Neutrophil (primary cell): Measurements from ENCODE around the gene RASSF4.

Source experiments
- H3K27ac ChIP-seq: fragments of 200-600 bp; sonication (generic); 2 replicates; pipeline ENCODE4 v1.5.1; 2016; ENCODE audit warnings: mild to moderate bottlenecking, moderate library complexity
- H3K27me3 ChIP-seq: fragments of 200-600 bp; sonication (generic); 2 replicates; pipeline ENCODE4 v1.6.0; 2016; ENCODE audit warnings: mild to moderate bottlenecking
- H3K36me3 ChIP-seq: fragments of 200-600 bp; sonication (generic); 2 replicates; pipeline ENCODE4 v1.5.1; 2017
- H3K4me1 ChIP-seq, 2 experiments: fragments of 200-600 bp in 1 of 2; sonication (generic) in 1 of 2; 1 replicate in 1 of 2; 2 replicates in 1 of 2; pipeline versions ENCODE4 v1.5.1 to v1.6.1; 2013 to 2016; ENCODE audit warnings: low read depth in 1 of 2, low read length in 1 of 2, mild to moderate bottlenecking in 1 of 2, moderate library complexity in 1 of 2; ENCODE audit not compliant: control insufficient read depth in 1 of 2, insufficient read depth in 1 of 2
- H3K4me3 ChIP-seq, 2 experiments: fragments of 200-600 bp in 1 of 2; sonication (generic) in 1 of 2; 1 replicate in 1 of 2; 2 replicates in 1 of 2; pipeline ENCODE4 v1.5.1; 2013 to 2016; ENCODE audit warnings: low read depth in 1 of 2, low read length in 1 of 2, mild to moderate bottlenecking in 1 of 2, moderate library complexity in 1 of 2
- H3K9me3 ChIP-seq: fragments of 200-600 bp; sonication (generic); 2 replicates; pipeline ENCODE4 v1.5.1; 2016
- CTCF ChIP-seq: fragments of 200-600 bp; sonication (generic); IDR thresholded peaks from 2 replicates; pipeline ENCODE4 v1.5.1; 2016; ENCODE audit warnings: antibody characterized with exemption

The RASSF4 gene

GRCh38 chr10:44928462-44928861 lies 31.1 kb upstream of the RASSF4 start:
- H3K4me3 ChIP-seq = no peak overlapping the region
- no peaks in the 10 kb centered on the region for H3K9me3 ChIP-seq
- no peaks in the 10 kb centered on the region for H3K36me3 ChIP-seq
- no peaks in the 10 kb centered on the region for H3K27me3 ChIP-seq
- H3K27ac ChIP-seq = no peak overlapping the region
- peaks cover 6 to 16% of the 10 kb centered on the region in 2 experiments for H3K4me1 ChIP-seq
- TF ChIP-seq CTCF = no peak

- Histone ChIP-seq H3K27ac (no peak overlapping the region), H3K4me3 (no peak overlapping the region), H3K9me3 (no peaks in the 10 kb centered on the region), H3K27me3 (no peaks in the 10 kb centered on the region), H3K36me3 (no peaks in the 10 kb centered on the region), H3K4me1 (peaks cover 6 to 20% of the 10 kb centered on the region in 2 experiments)
- no peak for TF ChIP-seq CTCF
These were observed 30.0 kb upstream of the RASSF4 start for GRCh38 chr10:44929356-44930255.

GRCh38 chr10:44930904-44931620 lies 28.5 kb upstream of the RASSF4 start:
- Histone ChIP-seq H3K4me1 (peaks cover 21 to 32% of the 10 kb centered on the region in 2 experiments), H3K4me3 (no peak overlapping the region)
- TF ChIP-seq CTCF = no peak

GRCh38 chr10:44931621-44932516 lies 27.7 kb upstream of the RASSF4 start:
- Histone ChIP-seq H3K4me1 (peaks cover 26 to 40% of the 10 kb centered on the region in 2 experiments), H3K27me3 (no peaks in the 10 kb centered on the region), H3K9me3 (no peaks in the 10 kb centered on the region), H3K4me3 (no peak overlapping the region), H3K36me3 (no peaks in the 10 kb centered on the region), H3K27ac (no peak overlapping the region)
- no peak for TF ChIP-seq CTCF

More at GRCh38 chr10:44930904-44931620, 28.5 kb upstream of the RASSF4 start:
- no peaks in the 10 kb centered on the region for H3K9me3 ChIP-seq
- H3K36me3 ChIP-seq = no peaks in the 10 kb centered on the region
- no peaks in the 10 kb centered on the region for H3K27me3 ChIP-seq
- H3K27ac ChIP-seq = no peak overlapping the region
